ENCODE data around the gene TAOK2.

Gene TAOK2

DNA sequence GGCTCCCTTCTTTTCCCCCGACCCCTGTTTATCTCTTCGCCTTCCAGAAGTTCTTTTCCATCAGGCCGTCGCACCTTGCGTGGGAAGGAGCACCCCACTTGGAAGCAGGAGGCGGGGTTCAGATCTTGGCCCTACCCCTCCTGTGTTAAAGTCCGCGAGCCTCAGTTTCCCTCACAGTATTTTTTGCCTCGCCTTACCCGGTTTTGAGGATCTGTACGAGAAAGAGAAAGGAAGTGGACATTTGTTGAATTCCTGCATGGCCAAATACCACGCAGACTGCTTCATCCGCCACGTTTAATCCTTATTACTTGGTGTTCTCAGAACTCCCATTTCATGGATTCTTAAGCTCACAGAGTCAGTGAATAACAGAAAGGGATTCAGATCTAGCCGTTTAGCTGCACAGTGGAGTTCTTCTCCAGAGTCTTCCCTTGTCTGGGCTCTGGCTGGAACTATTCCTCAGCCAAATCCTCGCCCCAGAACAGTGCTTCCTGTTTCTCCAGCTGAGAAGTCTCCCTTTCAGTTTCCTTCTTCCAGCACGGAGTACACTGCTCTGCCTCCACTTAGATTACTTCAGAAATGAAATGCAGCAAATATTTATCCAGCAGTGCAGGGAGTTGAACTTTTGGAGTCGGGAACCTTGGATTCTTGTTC is 11.2 kb upstream of the TAOK2 start:
- no peak for DNase-seq (ENCODE audit: low read depth in 2 of 3, low spot score in 2 of 3)

DNA sequence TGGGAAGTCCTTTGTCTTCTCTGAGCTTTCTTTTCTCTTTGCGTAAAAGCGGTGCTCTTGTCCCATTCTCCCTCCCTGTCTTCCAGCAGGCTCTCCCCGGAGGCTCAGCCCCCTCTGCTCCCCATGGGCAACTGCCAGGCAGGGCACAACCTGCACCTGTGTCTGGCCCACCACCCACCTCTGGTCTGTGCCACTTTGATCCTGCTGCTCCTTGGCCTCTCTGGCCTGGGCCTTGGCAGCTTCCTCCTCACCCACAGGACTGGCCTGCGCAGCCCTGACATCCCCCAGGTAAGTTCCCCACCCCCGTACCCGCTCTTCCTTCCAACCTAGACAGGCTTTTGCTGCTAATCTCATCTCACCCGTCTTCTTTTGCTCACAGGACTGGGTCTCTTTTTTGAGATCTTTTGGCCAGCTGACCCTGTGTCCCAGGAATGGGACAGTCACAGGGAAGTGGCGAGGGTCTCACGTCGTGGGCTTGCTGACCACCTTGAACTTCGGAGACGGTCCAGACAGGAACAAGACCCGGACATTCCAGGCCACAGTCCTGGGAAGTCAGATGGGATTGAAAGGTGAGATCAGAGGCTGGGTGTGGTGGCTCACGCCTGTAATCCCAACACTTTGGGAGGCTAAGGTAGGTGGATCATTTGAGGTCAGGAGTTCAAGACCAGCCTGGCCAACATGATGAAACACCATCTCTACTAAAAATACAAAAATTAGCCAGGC is 10.5 kb upstream of the TAOK2 start:
- no peak for DNase-seq (ENCODE audit: low read depth in 2 of 3, low spot score in 2 of 3)

DNA sequence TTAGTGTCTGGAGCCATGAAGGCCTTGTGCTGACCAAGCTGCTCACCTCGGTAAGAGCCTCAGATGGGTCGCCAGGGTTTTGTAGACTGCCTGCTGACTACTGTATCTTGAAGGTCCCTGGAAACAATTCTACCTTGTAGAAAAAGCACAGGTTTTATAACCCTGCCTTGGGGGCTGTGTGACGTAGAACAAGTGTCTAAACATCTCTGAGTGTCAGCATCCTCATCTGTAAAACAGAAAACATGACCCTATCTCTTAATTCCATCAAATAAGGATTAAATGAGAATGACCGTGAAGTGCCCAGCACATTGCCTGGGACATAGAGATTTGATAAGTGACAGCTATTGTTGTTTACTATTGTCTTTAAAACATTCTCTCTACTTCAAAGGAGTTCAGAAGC is 5.5 kb upstream of the TAOK2 start:
- no peak for DNase-seq (ENCODE audit: low read depth in 2 of 3, low spot score in 2 of 3)

DNA sequence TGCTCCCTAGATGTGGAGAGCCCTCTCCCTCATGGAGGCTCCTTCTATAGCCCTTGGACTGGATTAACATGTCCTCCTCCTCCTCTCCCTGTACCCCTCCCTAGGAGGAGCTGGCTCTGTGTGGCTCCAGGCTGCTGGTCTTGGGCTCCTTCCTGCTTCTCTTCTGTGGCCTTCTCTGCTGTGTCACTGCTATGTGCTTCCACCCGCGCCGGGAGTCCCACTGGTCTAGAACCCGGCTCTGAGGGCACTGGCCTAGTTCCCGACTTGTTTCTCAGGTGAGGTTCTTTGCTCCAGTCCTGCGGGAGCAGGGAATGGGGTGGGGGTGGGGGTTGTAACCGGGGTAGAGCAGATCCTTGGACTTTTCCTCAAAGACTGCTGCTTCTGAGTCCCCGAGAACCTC is 2.4 kb upstream of the TAOK2 start:
- DNase-seq (ENCODE audit: low read depth in 2 of 3, low spot score in 2 of 3), result no peak

DNA sequence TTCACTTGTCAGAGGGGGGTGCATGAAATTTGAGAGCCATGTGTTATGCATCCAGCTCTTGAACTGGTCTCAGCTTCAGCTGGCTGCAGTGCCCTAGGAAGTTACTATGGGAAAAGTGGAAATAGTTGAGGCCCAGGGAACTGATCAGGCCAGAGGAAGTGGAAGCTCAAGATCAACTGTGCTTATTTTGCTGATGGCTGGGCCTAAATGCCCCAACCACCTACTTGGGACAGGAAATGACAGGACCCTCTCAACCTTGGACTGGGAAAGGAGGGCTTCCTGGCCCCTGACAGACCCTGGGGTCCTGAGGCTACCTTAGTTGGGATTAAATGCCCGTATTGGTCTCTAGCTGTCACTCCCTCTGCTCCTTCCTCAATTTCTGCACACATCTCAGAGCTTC is 1.2 kb upstream of the TAOK2 start:
- DNase-seq (ENCODE audit: low read depth in 2 of 3, low spot score in 2 of 3), result no peak

DNA sequence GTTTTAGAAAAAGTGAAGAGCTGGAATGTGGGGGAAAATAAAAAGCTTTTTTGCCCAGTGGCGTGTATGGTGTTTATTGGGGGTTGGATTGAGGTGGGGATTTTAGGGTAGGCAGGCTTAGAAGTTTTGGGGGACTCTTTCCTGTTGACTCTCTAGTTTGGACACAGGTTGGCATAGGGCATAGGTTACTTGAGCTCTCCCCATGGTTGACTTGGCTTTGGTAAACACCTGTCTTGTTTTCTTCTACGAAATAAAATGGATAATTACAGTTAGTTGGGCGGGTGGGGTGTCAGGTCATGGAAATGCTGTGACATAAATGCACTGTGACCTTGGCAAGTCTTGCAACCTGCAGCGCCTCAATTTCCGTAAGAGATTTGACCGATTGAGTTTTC is 680 bp upstream of the TAOK2 start:
- DNase-seq (ENCODE audit: low read depth in 2 of 3, low spot score in 2 of 3), result no peak

DNA sequence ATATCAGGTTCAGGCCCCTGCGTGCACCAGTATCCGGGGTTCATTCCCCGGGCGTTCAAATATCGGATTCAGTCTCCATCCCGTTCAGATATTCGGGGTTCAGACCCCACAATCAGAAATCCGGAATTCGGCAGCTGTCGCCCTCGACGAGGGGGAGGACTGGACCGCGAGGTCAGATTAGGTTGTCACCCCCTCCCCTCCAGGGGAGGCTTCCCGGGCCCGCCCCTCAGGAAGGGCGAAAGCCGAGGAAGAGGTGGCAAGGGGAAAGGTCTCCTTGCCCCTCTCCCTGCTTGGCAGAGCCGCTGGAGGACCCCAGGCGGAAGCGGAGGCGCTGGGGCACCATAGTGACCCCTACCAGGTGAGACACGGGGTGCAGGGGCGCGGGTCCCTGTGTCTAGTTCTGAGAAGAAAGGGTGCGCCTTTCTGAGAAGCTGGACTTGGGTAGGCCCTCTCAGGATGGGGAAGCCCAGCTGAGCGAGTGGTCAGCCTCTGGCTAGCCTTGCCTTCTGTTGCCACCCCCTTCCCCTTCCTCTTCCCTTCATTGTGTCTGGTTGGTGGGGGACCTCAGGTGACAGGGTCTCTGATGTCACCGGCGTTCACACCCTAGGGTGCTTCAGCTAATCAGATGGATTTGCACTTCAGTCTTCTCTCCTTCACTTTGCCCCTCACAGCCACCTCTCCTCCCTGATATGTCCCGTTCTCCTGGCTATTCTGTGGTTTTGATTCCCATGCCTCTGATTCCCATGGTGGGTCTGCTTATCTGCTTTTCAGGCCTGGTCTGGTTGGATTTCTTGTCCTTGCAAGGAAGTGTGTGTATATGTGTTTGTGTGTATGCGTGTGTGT is 844 bp downstream of the TAOK2 start:
- DNase-seq (ENCODE audit: low read depth in 2 of 3, low spot score in 2 of 3), result no peak

DNA sequence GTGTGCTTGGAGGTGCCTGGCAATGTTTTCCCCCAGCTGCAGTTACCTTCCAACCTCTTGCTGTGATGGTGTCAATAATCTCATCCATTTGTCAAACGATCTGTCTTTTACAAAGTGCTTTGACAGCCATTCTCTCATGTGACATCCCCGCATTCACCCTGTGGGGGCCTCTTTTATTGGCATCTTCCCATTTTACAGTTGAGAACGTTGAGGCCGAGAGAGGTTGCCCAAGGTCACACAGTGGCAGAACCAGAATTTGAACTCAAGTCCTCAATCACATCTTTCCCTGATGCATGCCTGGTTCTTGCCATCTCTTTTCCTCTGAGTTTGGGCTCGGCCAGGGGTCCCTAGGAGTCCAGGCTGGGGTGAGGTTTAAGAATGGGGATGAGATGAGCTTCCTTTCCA is 1.5 kb downstream of the TAOK2 start:
- DNase-seq (ENCODE audit: low read depth in 2 of 3, low spot score in 2 of 3), result no peak

DNA sequence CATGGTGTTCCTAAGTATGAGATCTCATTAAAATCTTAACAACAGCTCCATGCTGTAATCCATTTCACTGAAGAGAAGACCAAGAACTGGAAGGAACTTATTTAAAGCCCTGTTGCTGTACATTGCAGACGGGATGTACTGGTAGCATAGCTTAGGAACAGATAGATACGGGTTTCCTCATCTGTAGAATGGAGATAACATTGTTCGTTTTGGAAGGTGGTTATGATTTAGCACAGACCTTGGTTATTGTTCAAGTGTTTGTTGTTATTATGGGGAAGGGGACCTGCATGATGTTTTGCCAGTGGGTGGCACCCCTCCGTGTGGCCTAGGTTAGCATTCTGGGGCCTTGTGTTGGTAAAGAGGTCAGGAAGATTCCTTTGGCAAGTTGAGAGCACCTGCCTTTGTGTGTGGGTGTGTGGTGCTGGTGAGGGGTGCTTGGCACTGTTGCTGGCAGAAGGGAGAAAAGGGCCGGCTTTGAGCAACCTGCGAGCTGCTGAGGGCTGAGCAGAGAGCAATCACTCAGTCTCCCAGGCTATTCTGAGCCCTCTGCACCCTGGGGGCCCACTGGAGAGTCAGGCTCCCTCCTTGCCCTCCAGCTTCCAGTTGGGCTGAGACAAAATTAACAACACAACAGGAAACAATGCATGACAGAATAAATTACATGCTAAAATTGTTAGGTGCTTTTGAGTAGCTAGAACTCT is 2.3 kb downstream of the TAOK2 start:
- no peak for DNase-seq (ENCODE audit: low read depth in 2 of 3, low spot score in 2 of 3)

DNA sequence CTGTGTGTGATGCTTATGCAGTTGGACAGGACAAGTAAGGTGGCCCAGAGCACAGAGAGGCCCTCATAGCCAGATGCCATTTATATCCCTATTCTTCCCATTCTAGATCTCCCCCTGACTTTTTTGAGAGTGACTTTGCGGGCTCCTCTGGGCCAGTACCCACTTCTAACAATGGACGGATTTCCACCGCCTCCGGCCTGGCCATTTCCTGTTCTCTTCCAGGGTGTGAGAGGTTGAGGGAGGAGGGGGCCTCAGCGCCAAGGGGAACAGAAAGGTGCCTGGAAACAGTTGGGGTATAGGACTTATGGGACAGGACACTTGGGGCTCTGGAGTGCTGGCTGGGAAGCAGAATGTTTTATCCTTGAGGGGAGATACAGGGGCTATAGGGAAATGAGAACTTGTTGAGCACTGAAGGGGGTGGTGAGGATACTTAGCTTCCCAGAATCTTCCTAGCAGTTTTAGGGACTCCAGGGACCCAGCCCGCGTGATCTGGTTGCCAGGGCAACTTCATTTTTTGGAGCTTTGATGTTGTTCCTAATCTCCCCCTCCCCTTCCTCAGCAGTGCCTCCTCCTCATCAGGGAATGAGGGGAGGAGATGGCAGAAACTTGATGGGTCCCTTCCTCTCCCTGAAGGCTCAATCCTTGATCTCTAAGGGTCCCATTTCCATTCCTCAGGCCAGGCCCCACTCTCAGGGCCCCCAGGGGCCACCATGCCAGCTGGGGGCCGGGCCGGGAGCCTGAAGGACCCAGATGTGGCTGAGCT is 3.6 kb downstream of the TAOK2 start:
- DNase-seq (ENCODE audit: low read depth in 2 of 3, low spot score in 2 of 3), result no peak

DNA sequence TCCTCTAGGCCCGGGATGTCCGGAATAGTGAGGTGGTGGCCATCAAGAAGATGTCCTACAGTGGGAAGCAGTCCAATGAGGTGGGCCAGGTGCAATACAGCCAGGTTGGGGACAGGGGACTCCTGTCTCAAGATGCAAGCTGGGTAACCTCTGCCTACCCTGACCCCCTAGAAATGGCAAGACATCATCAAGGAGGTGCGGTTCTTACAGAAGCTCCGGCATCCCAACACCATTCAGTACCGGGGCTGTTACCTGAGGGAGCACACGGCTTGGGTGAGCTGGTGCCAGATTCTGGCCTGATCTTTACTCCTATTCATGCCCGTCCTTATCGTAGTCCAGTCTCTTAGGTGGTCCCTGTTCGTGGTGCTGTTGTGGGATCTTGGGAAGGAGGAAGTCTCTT is 4.4 kb downstream of the TAOK2 start:
- no peak for DNase-seq (ENCODE audit: low read depth in 2 of 3, low spot score in 2 of 3)

DNA sequence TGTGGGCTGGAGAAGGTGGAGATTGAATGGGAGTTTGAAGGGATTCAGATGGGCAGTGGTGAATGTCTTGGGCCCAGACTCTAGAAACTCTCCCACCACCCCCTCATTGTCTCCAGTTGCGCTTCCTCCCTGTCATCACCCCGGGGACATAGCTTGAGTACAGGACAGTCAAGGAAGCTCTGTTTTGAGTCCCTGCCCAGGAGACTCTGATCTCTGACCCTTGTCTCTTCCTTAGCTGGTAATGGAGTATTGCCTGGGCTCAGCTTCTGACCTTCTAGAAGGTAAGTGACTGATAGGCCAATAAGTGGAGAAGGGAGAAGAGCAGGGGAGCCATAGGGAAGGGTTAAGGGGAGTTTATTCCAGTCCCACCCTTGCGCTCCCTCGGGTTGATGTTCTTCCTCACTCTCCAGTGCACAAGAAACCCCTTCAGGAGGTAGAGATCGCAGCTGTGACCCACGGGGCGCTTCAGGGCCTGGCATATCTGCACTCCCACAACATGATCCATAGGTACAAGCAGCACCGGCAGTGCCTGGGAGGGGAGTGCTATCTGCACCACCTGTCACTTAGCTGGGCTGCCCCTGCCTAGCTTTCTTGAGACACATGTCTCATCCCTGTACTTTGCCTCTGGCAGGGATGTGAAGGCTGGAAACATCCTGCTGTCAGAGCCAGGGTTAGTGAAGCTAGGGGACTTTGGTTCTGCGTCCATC is 5.0 kb downstream of the TAOK2 start:
- DNase-seq (ENCODE audit: low read depth in 2 of 3, low spot score in 2 of 3), result no peak

DNA sequence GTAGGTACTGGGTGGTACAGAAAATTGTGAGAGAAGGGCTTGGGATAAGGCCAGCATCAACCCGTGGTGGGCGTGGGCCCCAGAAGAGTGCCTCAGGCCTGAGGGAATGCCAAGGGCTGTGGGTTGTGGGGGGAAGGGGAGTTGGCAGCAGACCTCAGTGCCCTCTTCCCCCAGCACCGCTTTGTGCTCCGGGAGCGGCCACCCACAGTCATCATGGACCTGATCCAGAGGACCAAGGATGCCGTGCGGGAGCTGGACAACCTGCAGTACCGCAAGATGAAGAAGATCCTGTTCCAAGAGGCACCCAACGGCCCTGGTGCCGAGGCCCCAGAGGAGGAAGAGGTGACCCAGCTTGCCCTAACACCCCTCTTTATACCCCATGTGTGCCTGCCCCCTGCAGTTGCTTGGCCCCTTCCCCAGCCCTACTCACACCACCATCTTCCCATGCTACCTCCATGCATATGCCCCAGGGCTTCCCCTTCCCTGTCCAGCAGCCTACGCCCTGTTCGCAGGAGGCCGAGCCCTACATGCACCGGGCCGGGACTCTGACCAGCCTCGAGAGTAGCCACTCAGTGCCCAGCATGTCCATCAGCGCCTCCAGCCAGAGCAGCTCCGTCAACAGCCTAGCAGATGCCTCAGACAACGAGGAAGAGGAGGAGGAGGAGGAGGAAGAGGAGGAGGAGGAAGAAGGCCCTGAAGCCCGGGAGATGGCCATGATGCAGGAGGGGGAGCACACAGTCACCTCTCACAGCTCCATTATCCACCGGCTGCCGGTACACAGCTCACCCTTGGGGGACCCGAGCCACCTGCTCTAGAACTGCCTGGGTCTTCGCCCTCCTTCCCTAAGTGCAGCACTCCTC is 9.1 kb downstream of the TAOK2 start:
- no peak for DNase-seq (ENCODE audit: low read depth in 2 of 3, low spot score in 2 of 3)

DNA sequence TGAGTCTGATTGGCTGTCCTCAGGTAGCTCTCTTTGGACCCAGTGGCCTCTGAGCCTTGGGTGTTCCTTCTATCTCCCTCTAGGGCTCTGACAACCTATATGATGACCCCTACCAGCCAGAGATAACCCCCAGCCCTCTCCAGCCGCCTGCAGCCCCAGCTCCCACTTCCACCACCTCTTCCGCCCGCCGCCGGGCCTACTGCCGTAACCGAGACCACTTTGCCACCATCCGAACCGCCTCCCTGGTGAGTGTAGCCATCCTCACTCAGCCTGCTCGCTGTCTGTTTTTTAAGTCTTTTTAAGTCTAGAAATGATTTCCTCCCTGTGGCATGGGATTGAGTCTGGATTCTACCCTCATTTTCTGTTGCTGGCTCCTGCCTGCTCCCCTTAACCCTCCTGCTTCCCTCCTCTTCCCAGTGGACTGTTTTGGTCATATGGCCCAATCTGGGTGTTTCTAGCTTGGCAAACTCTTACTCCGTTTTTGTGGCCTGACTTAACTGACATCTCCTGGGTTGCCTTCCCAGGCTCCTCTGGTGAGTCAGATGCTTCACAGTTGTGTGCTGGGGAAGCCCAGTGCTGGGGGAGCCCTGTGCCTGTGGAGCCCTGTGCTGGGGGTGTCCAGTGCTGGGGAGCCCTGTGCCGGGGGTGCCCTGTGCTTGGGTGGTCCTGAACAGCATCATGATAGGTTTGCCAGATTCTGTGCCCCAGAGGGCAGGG is 9.9 kb downstream of the TAOK2 start:
- no peak for DNase-seq (ENCODE audit: low read depth in 2 of 3, low spot score in 2 of 3)

DNA sequence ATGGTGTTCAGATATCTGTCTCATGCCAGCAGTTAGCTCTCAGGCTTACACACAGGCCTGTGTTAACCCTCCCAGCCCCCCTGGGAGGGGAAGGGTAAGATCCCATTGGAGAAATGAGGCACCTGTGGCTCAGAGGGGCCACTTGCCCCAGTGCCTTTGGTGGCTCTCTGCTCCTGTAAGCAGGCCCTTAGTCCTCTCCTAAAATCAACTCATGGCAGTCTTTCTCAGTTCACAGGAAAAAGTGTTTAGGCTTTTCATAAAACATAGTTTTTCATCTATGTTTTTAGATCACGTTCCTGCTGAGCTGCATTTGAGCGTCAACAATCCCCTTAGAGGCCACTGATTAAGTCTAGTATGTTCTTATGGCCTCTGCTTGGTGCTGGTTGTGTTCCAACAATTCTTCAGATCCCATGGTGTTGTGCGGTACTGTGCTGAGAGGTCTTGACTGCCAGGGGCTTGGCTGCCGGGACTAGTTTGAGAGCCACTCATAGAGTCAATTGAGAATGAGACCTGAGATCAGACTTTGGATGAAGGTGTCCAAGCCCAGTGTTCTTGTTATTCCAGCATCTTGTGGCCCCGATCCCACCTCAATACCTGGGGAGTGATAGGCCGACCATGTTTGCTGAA is 10.6 kb downstream of the TAOK2 start:
- no peak for DNase-seq (ENCODE audit: low read depth in 2 of 3, low spot score in 2 of 3)

DNA sequence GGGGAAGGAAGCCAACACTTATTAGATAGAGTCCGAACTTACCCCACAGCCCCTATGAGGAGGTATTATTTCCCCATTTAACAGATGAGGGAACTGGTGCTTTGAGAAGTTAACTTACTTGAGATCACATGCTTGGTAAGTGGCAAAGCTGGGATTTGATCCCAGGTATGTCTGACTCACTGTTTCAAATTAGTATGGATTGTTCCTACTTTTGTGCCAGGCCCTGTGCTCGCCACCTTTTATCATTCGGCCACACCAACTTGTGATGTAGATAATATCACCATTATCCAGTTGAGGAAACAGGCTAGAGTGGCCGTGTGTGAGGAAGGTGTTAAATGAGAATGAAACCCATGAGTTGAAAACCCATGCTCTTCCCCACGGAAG is 11.1 kb downstream of the TAOK2 start:
- no peak for DNase-seq (ENCODE audit: low read depth in 2 of 3, low spot score in 2 of 3)

DNA sequence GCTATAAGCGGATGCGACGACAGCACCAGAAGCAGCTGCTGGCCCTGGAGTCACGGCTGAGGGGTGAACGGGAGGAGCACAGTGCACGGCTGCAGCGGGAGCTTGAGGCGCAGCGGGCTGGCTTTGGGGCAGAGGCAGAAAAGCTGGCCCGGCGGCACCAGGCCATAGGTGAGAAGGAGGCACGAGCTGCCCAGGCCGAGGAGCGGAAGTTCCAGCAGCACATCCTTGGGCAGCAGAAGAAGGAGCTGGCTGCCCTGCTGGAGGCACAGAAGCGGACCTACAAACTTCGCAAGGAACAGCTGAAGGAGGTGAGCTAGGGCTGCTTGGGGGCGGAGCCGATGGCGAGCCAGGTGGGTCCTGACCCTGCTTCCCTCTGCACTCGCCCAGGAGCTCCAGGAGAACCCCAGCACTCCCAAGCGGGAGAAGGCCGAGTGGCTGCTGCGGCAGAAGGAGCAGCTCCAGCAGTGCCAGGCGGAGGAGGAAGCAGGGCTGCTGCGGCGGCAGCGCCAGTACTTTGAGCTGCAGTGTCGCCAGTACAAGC is 11.7 kb downstream of the TAOK2 start:
- no peak for DNase-seq (ENCODE audit: low read depth in 2 of 3, low spot score in 2 of 3)

DNA sequence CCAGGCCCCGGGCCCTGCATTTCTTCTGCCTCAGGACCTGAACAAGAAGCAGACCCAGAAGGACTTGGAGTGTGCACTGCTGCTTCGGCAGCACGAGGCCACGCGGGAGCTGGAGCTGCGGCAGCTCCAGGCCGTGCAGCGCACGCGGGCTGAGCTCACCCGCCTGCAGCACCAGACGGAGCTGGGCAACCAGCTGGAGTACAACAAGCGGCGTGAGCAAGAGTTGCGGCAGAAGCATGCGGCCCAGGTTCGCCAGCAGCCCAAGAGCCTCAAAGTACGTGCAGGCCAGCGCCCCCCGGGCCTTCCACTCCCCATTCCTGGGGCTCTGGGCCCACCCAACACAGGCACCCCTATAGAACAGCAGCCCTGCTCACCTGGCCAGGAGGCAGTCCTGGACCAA is 12.6 kb downstream of the TAOK2 start:
- no peak for DNase-seq (ENCODE audit: low read depth in 2 of 3, low spot score in 2 of 3)

Measured in activated CD8-positive, alpha-beta memory T cell treated with anti-CD3 and anti-CD28 coated beads for 48 hours (primary cell).